HepG2 (cell line): ENCODE measurements around the gene GCSAM.

Source experiments
- BHLHE40 ChIP-seq: IDR thresholded peaks from 2 replicates; pipeline ENCODE4 v1.6.1; 2011; ENCODE audit warnings: low read length, improper control_type of control experiment
- CREB1 ChIP-seq, 2 experiments: fragments of 450-650 bp in 1 of 2; IDR thresholded peaks; 2 replicates each; pipeline ENCODE4 v1.6.1; 2016 to 2017; ENCODE audit warnings: control low read depth in 1 of 2, mild to moderate bottlenecking in 1 of 2, missing compliant biosample characterization in 1 of 2, missing genetic modification characterization in 1 of 2
- MAFK ChIP-seq, 2 experiments: IDR thresholded peaks in 1 of 2; conservative IDR thresholded peaks in 1 of 2; 2 replicates each; pipeline ENCODE4 v1.6.1; 2011; ENCODE audit warnings: improper control_type of control experiment in 2 of 2, low read length in 2 of 2
- POLR2AphosphoS5 ChIP-seq: IDR thresholded peaks from 2 replicates; pipeline ENCODE4 v1.6.1; 2012; ENCODE audit warnings: low read depth, low read length
- TF ChIP-seq, protein P1 (sequence below): sonication (generic); formaldehyde crosslinking; conservative IDR thresholded peaks from 2 replicates; pipeline ENCODE4 v1.4.0; 2020; ENCODE audit warnings: missing genetic modification reagents
- TF ChIP-seq, protein P2 (sequence below): sonication (generic); formaldehyde crosslinking; IDR thresholded peaks from 2 replicates; pipeline ENCODE4 v1.5.0; 2020; ENCODE audit warnings: mild to moderate bottlenecking, missing genetic modification reagents, moderate library complexity

DNA sequence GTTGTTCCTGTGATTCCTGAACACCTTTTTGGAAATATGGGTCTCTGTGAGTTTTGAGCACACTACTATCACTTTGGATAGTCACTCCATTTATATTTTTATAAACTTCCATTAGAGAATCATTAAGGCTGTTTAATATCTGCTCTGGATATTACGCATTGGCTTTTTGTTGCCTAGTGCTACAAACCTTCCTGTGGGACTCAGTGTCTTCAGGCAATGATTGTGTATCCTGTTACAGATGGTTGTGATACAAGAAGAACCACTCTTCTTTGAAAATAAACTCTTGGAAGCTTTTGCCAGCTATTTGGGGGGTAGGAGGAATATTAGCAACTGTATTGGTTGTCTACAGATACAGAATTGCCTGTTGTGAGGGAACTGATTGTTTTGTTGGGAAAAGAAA lies 15.6 kb downstream of the GCSAM start:
- TF ChIP-seq BHLHE40 (no peak), CREB1 (IDR thresholded peaks at IDR 0.05) (no peak), CREB1 (CRISPR knock-in tag; IDR thresholded peaks at IDR 0.05) (no peak), POLR2AphosphoS5 (no peak), MAFK (conservative IDR thresholded peaks at IDR 0.05 in 1 of 2, IDR thresholded peaks at IDR 0.05 in 1 of 2; ENCODE audit: low read length in 2 of 2) (no peak)
- TF ChIP-seq, protein P1, sequence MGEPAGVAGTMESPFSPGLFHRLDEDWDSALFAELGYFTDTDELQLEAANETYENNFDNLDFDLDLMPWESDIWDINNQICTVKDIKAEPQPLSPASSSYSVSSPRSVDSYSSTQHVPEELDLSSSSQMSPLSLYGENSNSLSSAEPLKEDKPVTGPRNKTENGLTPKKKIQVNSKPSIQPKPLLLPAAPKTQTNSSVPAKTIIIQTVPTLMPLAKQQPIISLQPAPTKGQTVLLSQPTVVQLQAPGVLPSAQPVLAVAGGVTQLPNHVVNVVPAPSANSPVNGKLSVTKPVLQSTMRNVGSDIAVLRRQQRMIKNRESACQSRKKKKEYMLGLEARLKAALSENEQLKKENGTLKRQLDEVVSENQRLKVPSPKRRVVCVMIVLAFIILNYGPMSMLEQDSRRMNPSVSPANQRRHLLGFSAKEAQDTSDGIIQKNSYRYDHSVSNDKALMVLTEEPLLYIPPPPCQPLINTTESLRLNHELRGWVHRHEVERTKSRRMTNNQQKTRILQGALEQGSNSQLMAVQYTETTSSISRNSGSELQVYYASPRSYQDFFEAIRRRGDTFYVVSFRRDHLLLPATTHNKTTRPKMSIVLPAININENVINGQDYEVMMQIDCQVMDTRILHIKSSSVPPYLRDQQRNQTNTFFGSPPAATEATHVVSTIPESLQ (CRISPR knock-in tag): no peak
- TF ChIP-seq, protein P2, sequence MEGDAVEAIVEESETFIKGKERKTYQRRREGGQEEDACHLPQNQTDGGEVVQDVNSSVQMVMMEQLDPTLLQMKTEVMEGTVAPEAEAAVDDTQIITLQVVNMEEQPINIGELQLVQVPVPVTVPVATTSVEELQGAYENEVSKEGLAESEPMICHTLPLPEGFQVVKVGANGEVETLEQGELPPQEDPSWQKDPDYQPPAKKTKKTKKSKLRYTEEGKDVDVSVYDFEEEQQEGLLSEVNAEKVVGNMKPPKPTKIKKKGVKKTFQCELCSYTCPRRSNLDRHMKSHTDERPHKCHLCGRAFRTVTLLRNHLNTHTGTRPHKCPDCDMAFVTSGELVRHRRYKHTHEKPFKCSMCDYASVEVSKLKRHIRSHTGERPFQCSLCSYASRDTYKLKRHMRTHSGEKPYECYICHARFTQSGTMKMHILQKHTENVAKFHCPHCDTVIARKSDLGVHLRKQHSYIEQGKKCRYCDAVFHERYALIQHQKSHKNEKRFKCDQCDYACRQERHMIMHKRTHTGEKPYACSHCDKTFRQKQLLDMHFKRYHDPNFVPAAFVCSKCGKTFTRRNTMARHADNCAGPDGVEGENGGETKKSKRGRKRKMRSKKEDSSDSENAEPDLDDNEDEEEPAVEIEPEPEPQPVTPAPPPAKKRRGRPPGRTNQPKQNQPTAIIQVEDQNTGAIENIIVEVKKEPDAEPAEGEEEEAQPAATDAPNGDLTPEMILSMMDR (CRISPR knock-in tag): no peak
